ENCODE measurements around the gene SMAD2. TPM values are rescaled to one million over a fixed set of nuclear protein-coding genes. Genes with fewer than 3 reads are reported as not detected.
A peak's percentile ranks its signal among the peaks of the same experiment; 100 is the strongest.

SMAD2 gene
- total RNA-seq, 1 donor from 2014 or later: 28.5 TPM

- no peaks in the 10 kb centered on the region for H3K9me3 ChIP-seq
- H3K27me3 ChIP-seq: no peaks in the 10 kb centered on the region
- no peak for DNase-seq (ENCODE audit: extremely low spot score in 2 of 2)
- TF ChIP-seq POLR2A (IDR thresholded peaks at IDR 0.05) (no peak), CTCF (IDR thresholded peaks at IDR 0.05) (no peak), POLR2AphosphoS5 (IDR thresholded peaks at IDR 0.05; ENCODE audit: insufficient read depth in 1 of 2, low read depth in 1 of 2) (no peak)
- H3K36me3 ChIP-seq: no peaks in the 10 kb centered on the region
- intact Hi-C loops (cut with DNase I): no loop called here
- H3K27ac ChIP-seq: no peak overlapping the region
- H3K4me3 ChIP-seq: no peak overlapping the region
- peaks cover 8% of the 10 kb centered on the region for H3K4me1 ChIP-seq
Observed at GRCh38 chr18:47797126-47797525, 133.3 kb downstream of the SMAD2 start.

- intact Hi-C loops (cut with DNase I): no loop called here
- no peaks in the 10 kb centered on the region for H3K27me3 ChIP-seq
- H3K9me3 ChIP-seq: no peaks in the 10 kb centered on the region
- no peak overlapping the region for H3K4me3 ChIP-seq
- H3K4me1 ChIP-seq: peaks cover 8% of the 10 kb centered on the region
- H3K27ac ChIP-seq: no peak overlapping the region
- DNase-seq (ENCODE audit: extremely low spot score in 2 of 2): no peak
- no peak for TF ChIP-seq POLR2AphosphoS5 (IDR thresholded peaks at IDR 0.05; ENCODE audit: insufficient read depth in 1 of 2, low read depth in 1 of 2)
- no peak for TF ChIP-seq POLR2A (IDR thresholded peaks at IDR 0.05)
- TF ChIP-seq CTCF (IDR thresholded peaks at IDR 0.05): no peak
- no peaks in the 10 kb centered on the region for H3K36me3 ChIP-seq
Observed at GRCh38 chr18:47795434-47795814, 135.0 kb downstream of the SMAD2 start.

- Histone ChIP-seq H3K4me3 (no peak overlapping the region), H3K27ac (no peak overlapping the region), H3K36me3 (no peaks in the 10 kb centered on the region), H3K9me3 (no peaks in the 10 kb centered on the region), H3K4me1 (peaks cover 8% of the 10 kb centered on the region), H3K27me3 (no peaks in the 10 kb centered on the region)
- DNase-seq (ENCODE audit: extremely low spot score in 2 of 2): no peak
- intact Hi-C loops (cut with DNase I): no loop called here
- no peak for TF ChIP-seq POLR2A (IDR thresholded peaks at IDR 0.05)
- TF ChIP-seq POLR2AphosphoS5 (IDR thresholded peaks at IDR 0.05; ENCODE audit: insufficient read depth in 1 of 2, low read depth in 1 of 2): no peak
- no peak for TF ChIP-seq CTCF (IDR thresholded peaks at IDR 0.05)
Observed at GRCh38 chr18:47794725-47795433, 135.6 kb downstream of the SMAD2 start.

GRCh38 chr18:47793609-47794008, 136.8 kb downstream of the SMAD2 start:
- Histone ChIP-seq H3K27ac (no peak overlapping the region), H3K4me1 (peaks cover 8% of the 10 kb centered on the region), H3K9me3 (no peaks in the 10 kb centered on the region), H3K27me3 (no peaks in the 10 kb centered on the region), H3K4me3 (no peak overlapping the region), H3K36me3 (no peaks in the 10 kb centered on the region)
- intact Hi-C loops (cut with DNase I): no loop called here
- TF ChIP-seq CTCF (IDR thresholded peaks at IDR 0.05) (no peak), POLR2AphosphoS5 (IDR thresholded peaks at IDR 0.05; ENCODE audit: insufficient read depth in 1 of 2, low read depth in 1 of 2) (no peak)
- DNase-seq (ENCODE audit: extremely low spot score in 2 of 2): no peak

- H3K9me3 ChIP-seq: no peaks in the 10 kb centered on the region
- H3K4me3 ChIP-seq: no peak overlapping the region
- H3K27ac ChIP-seq: no peak overlapping the region
- H3K27me3 ChIP-seq: no peaks in the 10 kb centered on the region
- H3K36me3 ChIP-seq: no peaks in the 10 kb centered on the region
- TF ChIP-seq POLR2A (IDR thresholded peaks at IDR 0.05) (no peak), CTCF (IDR thresholded peaks at IDR 0.05) (no peak), POLR2AphosphoS5 (IDR thresholded peaks at IDR 0.05; ENCODE audit: insufficient read depth in 1 of 2, low read depth in 1 of 2) (no peak)
- DNase-seq (ENCODE audit: extremely low spot score in 2 of 2): peak in 1 of 2 donors; percentile 34
- intact Hi-C loops (cut with DNase I): no loop called here
- H3K4me1 ChIP-seq: peaks cover 8% of the 10 kb centered on the region
Observed at GRCh38 chr18:47791461-47791985, 138.9 kb downstream of the SMAD2 start.
